Pancreas (tissue), 10 donors: ENCODE data around the gene ACOXL. TPM values are rescaled to one million over a fixed set of nuclear protein-coding genes. Genes with fewer than 3 reads are reported as not detected.

Source experiments
- ATAC-seq, 4 donors: fragments of 200-7000 bp; cut with Tn5 transposase; one replicate each; pipeline versions ENCODE4 v1.8.0 to v1.9.1; 2020; ENCODE audit warnings: mild to moderate bottlenecking in 4 of 4, moderate library complexity in 4 of 4
- DNase-seq, 6 donors: peaks; one replicate each; pipeline ENCODE4 v3.0.0-alpha.2; 2020
- FAIRE-seq: peaks from 2 replicates; lab custom pipeline; 2012; peaks lifted over from hg19 to GRCh38; lab: Jason Lieb, UNC
- H3K27ac ChIP-seq, 4 donors: fragments of 200-600 bp; sonication (generic); 1 replicate in 3 of 4; 2 replicates in 1 of 4; pipeline versions ENCODE4 v1.5.0 to v1.8.0; 2020
- H3K27me3 ChIP-seq, 4 donors: fragments of 200-600 bp; one replicate each; pipeline ENCODE4 v1.8.0; 2021
- H3K36me3 ChIP-seq, 3 donors: fragments of 200-600 bp; sonication (generic) in 1 of 3; one replicate each; pipeline versions ENCODE4 v1.5.0 to v1.8.0; 2020 to 2021
- H3K4me1 ChIP-seq, 3 donors: fragments of 200-600 bp; one replicate each; pipeline ENCODE4 v1.8.0; 2021
- H3K4me3 ChIP-seq, 4 donors: fragments of 200-600 bp; sonication (generic) in 2 of 4; one replicate each; pipeline versions ENCODE4 v1.5.0 to v1.8.0; 2020 to 2021
- H3K9me3 ChIP-seq, 4 donors: fragments of 200-600 bp; one replicate each; pipeline ENCODE4 v1.8.0; 2021
- CTCF ChIP-seq, 4 donors: fragments of 200-600 bp; sonication (generic) in 3 of 4; IDR thresholded peaks; one replicate each; pipeline versions ENCODE4 v1.5.0 to v1.8.0; 2021; ENCODE audit warnings: antibody characterized with exemption in 4 of 4
- WGBS, 2 donors: extraction: QIAGEN DNeasy Blood & Tissue Kit; methylation state at CpG; one replicate each; pipeline ENCODE4 v1.1.7; 2013; 5-methylcytosine and 5-hydroxymethylcytosine counted together
- intact Hi-C, 3 donors: fragments of 100-400 bp; cut with DNase I; formaldehyde crosslinking; loops; one replicate each; pipeline versions ENCODE4 v1.11.1 to v1.14.2; 2022
- polyA plus RNA-seq, 2 donors: library from polyadenylated mRNA; stranded (reverse); fragments of 200-250 nt; gene quantifications; one replicate each; pipeline ENCODE4 v1.2.3, GENCODE V29; 2013
- total RNA-seq, 6 donors: library from RNA; stranded (reverse); fragmentation: NEBNext Ultra II Directional in 4 of 6; extraction: Animal tissue kit (Norgen Biotek cat#: 25700) in 4 of 6; gene quantifications; one replicate each; pipeline versions ENCODE4 v1.2.1 to v1.2.4, GENCODE V29; 2021 to 2023
- donor health status: healthy with polysubstance abuse.
- donor health status: DM: no; HTN: no; CAD: no; lungs with moderate emphysema.
- donor health status: DM: no; HTN: no; CAD: no.
- donor health status: control.
- donor health status: control.
- donor health status: Bipolar disorder and iron deficiency.
- donor health status: DM: yes; HTN: yes; CAD: no.
- donor health status: DM: no; HTN: no; CAD: no.
- donor health status: DM: no; HTN: no; CAD: no.
- donor health status: DM: yes; HTN: yes; CAD: no.

The ACOXL gene
- total and polyA plus RNA-seq, 8 donors = 0.06 to 0.75 (median 0.21) TPM; not detected in 2

GRCh38 chr2:110785439-110785838 lies 53.1 kb downstream of the ACOXL start:
- DNase-seq (no peak), FAIRE-seq (no peak), ATAC-seq (no peak)
- H3K4me3 ChIP-seq = no peak overlapping the region
- no peaks in the 10 kb centered on the region for H3K36me3 ChIP-seq
- peaks cover 0 to 6% (median 0%) of the 10 kb centered on the region in 4 donors for H3K27me3 ChIP-seq
- no peak for TF ChIP-seq CTCF (IDR thresholded peaks at IDR 0.05)
- H3K4me1 ChIP-seq = no peaks in the 10 kb centered on the region
- H3K9me3 ChIP-seq = no peaks in the 10 kb centered on the region
- WGBS, 2 donors = 96 to 98% methylated on average over 2 of the region's 2 CpGs
- intact Hi-C loops = no loop called here
- H3K27ac ChIP-seq = no peak overlapping the region

- FAIRE-seq (no peak), ATAC-seq (no peak), DNase-seq (no peak)
- H3K9me3 ChIP-seq = no peaks in the 10 kb centered on the region
- no peak overlapping the region for H3K27ac ChIP-seq
- intact Hi-C loops = no loop called here
- no peaks in the 10 kb centered on the region for H3K4me1 ChIP-seq
- H3K4me3 ChIP-seq = no peak overlapping the region
- no peaks in the 10 kb centered on the region for H3K36me3 ChIP-seq
- no peak for TF ChIP-seq CTCF (IDR thresholded peaks at IDR 0.05)
- 36 to 44% methylated on average over 2 of the region's 2 CpGs for WGBS, 2 donors
- H3K27me3 ChIP-seq = peaks cover 0 to 22% (median 0%) of the 10 kb centered on the region in 4 donors
Observed at GRCh38 chr2:110788976-110789375, 56.6 kb downstream of the ACOXL start.

- FAIRE-seq (no peak), DNase-seq (no peak), ATAC-seq (no peak)
- H3K4me1 ChIP-seq = no peaks in the 10 kb centered on the region
- 79 to 90% methylated on average over 4 of the region's 4 CpGs for WGBS, 2 donors
- no peak for TF ChIP-seq CTCF (IDR thresholded peaks at IDR 0.05)
- H3K9me3 ChIP-seq = no peaks in the 10 kb centered on the region
- no peaks in the 10 kb centered on the region for H3K36me3 ChIP-seq
- no peak overlapping the region for H3K4me3 ChIP-seq
- H3K27me3 ChIP-seq = peaks cover 0 to 29% (median 0%) of the 10 kb centered on the region in 4 donors
- no peak overlapping the region for H3K27ac ChIP-seq
- intact Hi-C loops = no loop called here
Observed at GRCh38 chr2:110789706-110790105, 57.3 kb downstream of the ACOXL start.

GRCh38 chr2:110790907-110791306 lies 58.5 kb downstream of the ACOXL start:
- H3K36me3 ChIP-seq = no peaks in the 10 kb centered on the region
- H3K4me1 ChIP-seq = no peaks in the 10 kb centered on the region
- ATAC-seq (no peak), DNase-seq (no peak), FAIRE-seq (no peak)
- no peak for TF ChIP-seq CTCF (IDR thresholded peaks at IDR 0.05)
- H3K27ac ChIP-seq = no peak overlapping the region
- H3K4me3 ChIP-seq = no peak overlapping the region
- intact Hi-C loops = no loop called here
- peaks cover 0 to 34% (median 0%) of the 10 kb centered on the region in 4 donors for H3K27me3 ChIP-seq
- no peaks in the 10 kb centered on the region for H3K9me3 ChIP-seq

- no peaks in the 10 kb centered on the region for H3K9me3 ChIP-seq
- H3K36me3 ChIP-seq = no peaks in the 10 kb centered on the region
- no peak overlapping the region for H3K27ac ChIP-seq
- TF ChIP-seq CTCF (IDR thresholded peaks at IDR 0.05) = no peak
- no peak for DNase-seq
- intact Hi-C loops = no loop called here
- no peak for ATAC-seq
- peaks cover 0 to 34% (median 0%) of the 10 kb centered on the region in 4 donors for H3K27me3 ChIP-seq
- peaks cover 0 to 2% (median 0%) of the 10 kb centered on the region in 3 donors for H3K4me1 ChIP-seq
- WGBS, 2 donors = 58 to 73% methylated on average over 4 of the region's 4 CpGs
- no peak for FAIRE-seq
- no peak overlapping the region for H3K4me3 ChIP-seq
Observed at GRCh38 chr2:110791435-110791834, 59.1 kb downstream of the ACOXL start.
